ENCODE results near the gene CTIF.

The CTIF gene

GRCh38 chr18:48835119-48835518 lies 296.3 kb downstream of the CTIF start:
- H3K9me3 ChIP-seq (ENCODE audit: insufficient read depth, low read length), result no peaks in the 10 kb centered on the region
- H3K27me3 ChIP-seq (ENCODE audit: low read depth, low read length), result peaks cover 14% of the 10 kb centered on the region
- no peaks in the 10 kb centered on the region for H3K36me3 ChIP-seq (replicated peaks; ENCODE audit: low read depth, low read length)
- no peak overlapping the region for H3K27ac ChIP-seq (ENCODE audit: low read length)
- H3K4me2 ChIP-seq (ENCODE audit: low read length), result peak overlapping the region; percentile 78
- peaks cover 28% of the 10 kb centered on the region for H3K4me1 ChIP-seq (ENCODE audit: low read length)
- TF ChIP-seq, protein P1, sequence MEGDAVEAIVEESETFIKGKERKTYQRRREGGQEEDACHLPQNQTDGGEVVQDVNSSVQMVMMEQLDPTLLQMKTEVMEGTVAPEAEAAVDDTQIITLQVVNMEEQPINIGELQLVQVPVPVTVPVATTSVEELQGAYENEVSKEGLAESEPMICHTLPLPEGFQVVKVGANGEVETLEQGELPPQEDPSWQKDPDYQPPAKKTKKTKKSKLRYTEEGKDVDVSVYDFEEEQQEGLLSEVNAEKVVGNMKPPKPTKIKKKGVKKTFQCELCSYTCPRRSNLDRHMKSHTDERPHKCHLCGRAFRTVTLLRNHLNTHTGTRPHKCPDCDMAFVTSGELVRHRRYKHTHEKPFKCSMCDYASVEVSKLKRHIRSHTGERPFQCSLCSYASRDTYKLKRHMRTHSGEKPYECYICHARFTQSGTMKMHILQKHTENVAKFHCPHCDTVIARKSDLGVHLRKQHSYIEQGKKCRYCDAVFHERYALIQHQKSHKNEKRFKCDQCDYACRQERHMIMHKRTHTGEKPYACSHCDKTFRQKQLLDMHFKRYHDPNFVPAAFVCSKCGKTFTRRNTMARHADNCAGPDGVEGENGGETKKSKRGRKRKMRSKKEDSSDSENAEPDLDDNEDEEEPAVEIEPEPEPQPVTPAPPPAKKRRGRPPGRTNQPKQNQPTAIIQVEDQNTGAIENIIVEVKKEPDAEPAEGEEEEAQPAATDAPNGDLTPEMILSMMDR (IDR thresholded peaks at IDR 0.05; ENCODE audit: low read depth, low read length), result no peak
- TF ChIP-seq EZH2phosphoT487 (IDR thresholded peaks at IDR 0.05; ENCODE audit: low read depth), result no peak
- no peaks in the 10 kb centered on the region for H3K79me2 ChIP-seq (ENCODE audit: low read length)
- H3K4me3 ChIP-seq (ENCODE audit: low read length), result peak overlapping the region; percentile 66
- H3K9ac ChIP-seq (ENCODE audit: low read length), result peak overlapping the region; percentile 34
- peak overlapping the region; percentile 12; the same call in 1 of the 2 replicates for H2AFZ ChIP-seq (ENCODE audit: low read depth, low read length)
- H4K20me1 ChIP-seq (ENCODE audit: insufficient read depth, low read length), result peaks cover 8% of the 10 kb centered on the region; the same call in 1 of the 2 replicates

GRCh38 chr18:48835745-48836170 lies 296.9 kb downstream of the CTIF start:
- H3K4me2 ChIP-seq (ENCODE audit: low read length), result no peak overlapping the region
- TF ChIP-seq, protein P1 (IDR thresholded peaks at IDR 0.05; ENCODE audit: low read depth, low read length), result no peak
- TF ChIP-seq EZH2phosphoT487 (IDR thresholded peaks at IDR 0.05; ENCODE audit: low read depth), result no peak
- H3K27ac ChIP-seq (ENCODE audit: low read length), result no peak overlapping the region
- no peak overlapping the region for H3K9ac ChIP-seq (ENCODE audit: low read length)
- H3K27me3 ChIP-seq (ENCODE audit: low read depth, low read length), result peaks cover 14% of the 10 kb centered on the region
- H3K9me3 ChIP-seq (ENCODE audit: insufficient read depth, low read length), result no peaks in the 10 kb centered on the region
- H3K4me3 ChIP-seq (ENCODE audit: low read length), result no peak overlapping the region
- no peaks in the 10 kb centered on the region for H3K79me2 ChIP-seq (ENCODE audit: low read length)
- no peak overlapping the region for H2AFZ ChIP-seq (ENCODE audit: low read depth, low read length)
- no peaks in the 10 kb centered on the region for H3K36me3 ChIP-seq (replicated peaks; ENCODE audit: low read depth, low read length)
- peaks cover 28% of the 10 kb centered on the region for H3K4me1 ChIP-seq (ENCODE audit: low read length)
- peaks cover 8% of the 10 kb centered on the region; the same call in 1 of the 2 replicates for H4K20me1 ChIP-seq (ENCODE audit: insufficient read depth, low read length)

- Histone ChIP-seq H3K4me1 (ENCODE audit: low read length) (peaks cover 28% of the 10 kb centered on the region), H3K9me3 (ENCODE audit: insufficient read depth, low read length) (no peaks in the 10 kb centered on the region), H3K79me2 (ENCODE audit: low read length) (no peaks in the 10 kb centered on the region)
Observed at GRCh38 chr18:48836231-48836805, 297.5 kb downstream of the CTIF start.

More at GRCh38 chr18:48836231-48836805, 297.5 kb downstream of the CTIF start:
- Histone ChIP-seq H3K4me2 (ENCODE audit: low read length) (no peak overlapping the region), H3K4me3 (ENCODE audit: low read length) (no peak overlapping the region), H3K27me3 (ENCODE audit: low read depth, low read length) (peaks cover 14% of the 10 kb centered on the region), H3K27ac (ENCODE audit: low read length) (no peak overlapping the region), H2AFZ (ENCODE audit: low read depth, low read length) (no peak overlapping the region), H4K20me1 (ENCODE audit: insufficient read depth, low read length) (peaks cover 8% of the 10 kb centered on the region; the same call in 1 of the 2 replicates), H3K9ac (ENCODE audit: low read length) (no peak overlapping the region), H3K36me3 (replicated peaks; ENCODE audit: low read depth, low read length) (no peaks in the 10 kb centered on the region)
- TF ChIP-seq, protein P1 (IDR thresholded peaks at IDR 0.05; ENCODE audit: low read depth, low read length), result no peak
- no peak for TF ChIP-seq EZH2phosphoT487 (IDR thresholded peaks at IDR 0.05; ENCODE audit: low read depth)
